Measurements from ENCODE around the gene CGGBP1.
A peak's percentile ranks its signal among the peaks of the same experiment; 100 is the strongest.

CGGBP1 gene, protein sequence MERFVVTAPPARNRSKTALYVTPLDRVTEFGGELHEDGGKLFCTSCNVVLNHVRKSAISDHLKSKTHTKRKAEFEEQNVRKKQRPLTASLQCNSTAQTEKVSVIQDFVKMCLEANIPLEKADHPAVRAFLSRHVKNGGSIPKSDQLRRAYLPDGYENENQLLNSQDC

DNA sequence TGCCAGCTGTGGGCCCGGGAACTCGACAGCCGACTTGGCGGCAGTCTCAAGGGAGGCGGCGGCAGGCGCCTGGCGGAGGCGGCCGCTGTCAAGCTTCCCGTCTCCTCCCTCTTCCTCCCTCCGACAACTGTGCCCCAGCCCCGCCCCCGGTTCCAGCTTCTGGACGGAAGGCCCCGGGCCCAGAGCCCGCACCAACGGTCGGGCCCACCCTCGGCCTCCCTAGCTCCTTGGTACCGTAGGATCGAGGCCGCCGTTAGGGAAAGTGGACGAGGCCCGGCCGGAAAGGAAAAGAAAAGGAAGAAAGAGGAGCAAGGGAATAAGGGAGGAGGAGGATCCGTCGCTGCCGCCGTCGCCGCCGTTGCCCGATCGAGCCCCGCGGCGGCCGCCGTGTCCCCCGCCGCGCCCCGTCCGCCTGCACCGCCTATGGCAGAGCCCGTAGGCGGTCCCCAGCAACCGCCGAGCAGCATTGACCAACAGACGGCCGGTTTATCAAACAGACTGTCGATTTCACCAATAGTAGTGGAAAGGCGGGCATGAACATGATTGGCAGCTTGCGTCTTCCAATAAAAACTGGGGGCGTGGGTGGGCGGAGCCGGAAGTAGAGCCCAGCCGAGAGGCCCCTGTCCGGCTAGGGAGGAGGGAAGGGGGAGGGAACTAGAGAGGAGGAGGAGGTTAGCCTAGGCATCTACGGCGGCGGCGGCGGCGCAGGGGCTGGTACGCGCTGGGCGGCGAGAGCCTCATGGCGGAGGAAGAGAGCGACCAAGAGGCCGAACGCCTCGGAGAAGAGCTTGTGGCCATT, at the start of gene CGGBP1, which contains the start of gene ZNF654:
Gene CGGBP1, minus strand, starts transcription at position 425 of the 799 bp plus-strand sequence. CDS start 3,029 bp downstream, outside the sequence.
Gene ZNF654, plus strand, starts transcription at position 675 of the 799 bp plus-strand sequence. Its CDS starts 65 bp downstream, at position 740.
- DNase-seq, result peak; percentile 97

DNA sequence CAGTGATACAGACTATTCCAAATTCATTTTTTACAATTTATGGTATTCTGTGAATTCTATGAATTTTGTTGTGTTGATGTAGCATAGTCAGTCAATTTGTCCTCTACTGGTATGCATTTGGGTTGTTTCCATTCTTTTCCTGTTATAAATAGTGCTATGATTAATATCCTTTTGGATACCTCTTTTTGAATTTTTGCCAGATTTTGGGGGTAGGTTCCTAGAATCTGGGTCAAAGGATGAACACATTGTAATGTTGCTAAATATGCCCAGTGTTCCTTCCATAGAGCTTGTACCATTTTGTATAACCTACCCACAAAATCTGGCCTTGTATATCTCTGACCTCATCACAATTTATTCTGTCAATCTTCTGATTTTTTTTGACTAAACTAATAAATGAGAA, 46.5 kb upstream of the CGGBP1 start:
- no peak for DNase-seq

DNA sequence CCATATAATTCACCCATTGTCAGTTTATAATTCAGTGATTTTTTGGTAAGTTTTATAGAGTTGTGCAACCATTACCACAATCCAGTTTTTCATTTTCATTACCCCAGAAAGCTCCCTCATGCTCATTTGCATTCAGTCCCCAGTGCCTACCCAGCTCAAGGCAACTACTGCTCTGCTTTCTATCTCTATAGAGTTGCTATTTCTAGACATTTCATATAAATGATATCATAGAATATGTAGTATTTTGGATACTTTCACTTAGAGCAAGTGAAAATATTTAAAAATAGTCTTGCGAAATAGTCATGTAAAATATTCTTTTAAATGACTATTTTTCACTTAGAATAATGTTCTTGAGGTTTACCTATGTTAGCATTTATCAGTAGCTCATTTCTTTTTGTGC, 42.3 kb upstream of the CGGBP1 start:
- no peak for DNase-seq

DNA sequence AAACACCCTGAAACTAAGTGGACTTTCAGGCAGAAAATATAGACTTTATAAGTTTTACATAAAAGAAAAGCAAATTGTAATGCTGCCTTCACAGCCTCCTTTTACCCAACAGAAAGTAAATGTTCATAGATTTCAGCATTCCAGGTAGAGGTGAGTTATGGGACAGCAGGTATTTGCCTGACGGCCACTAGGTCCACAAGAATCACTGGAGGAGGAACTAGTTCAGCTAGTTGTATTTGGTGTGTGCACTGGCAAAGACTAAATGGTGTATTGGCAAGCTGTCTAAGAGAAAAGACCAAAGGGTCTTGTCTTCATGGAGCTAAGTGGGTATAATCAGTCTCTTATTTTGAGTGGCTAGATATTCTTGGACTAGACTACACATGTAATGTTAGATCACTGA, 34.5 kb upstream of the CGGBP1 start:
- no peak for DNase-seq

DNA sequence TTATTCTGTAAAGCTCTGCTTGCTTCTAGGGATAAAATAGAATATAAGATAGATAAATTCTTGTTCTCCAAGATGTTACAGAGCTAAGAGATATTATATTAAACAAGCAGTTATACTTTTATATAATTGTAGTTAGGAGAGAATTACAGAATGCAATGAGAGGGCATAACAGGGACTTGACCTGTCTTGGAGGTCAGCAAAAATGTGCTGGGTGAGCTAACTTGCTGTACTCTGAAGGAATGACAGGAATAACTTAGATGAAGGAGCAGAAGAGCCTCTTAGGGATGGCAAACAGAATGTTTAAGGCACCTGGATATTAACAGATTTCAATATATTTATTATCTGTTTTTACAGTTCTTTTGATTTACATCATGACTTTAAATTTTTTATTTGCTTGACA, 33.5 kb upstream of the CGGBP1 start:
- DNase-seq, result no peak

DNA sequence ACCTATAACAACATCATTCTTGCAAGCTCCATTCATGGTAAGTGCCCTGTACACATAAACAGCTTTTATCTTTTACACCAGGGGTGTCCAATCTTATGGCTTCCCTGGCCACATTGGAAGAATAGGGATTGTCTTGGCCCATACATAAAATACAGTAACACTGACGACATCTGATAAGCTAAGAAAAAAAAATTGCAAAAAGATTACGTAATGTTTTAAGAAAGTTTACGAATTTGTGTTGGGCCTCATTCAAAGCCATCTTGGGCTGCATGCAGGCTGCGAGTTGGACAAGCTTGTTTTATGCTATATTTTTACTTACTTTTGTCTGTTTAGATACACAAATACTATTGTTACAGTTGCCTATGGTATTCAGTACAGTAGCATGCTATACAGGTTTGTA, 31.9 kb upstream of the CGGBP1 start:
- no peak for DNase-seq

DNA sequence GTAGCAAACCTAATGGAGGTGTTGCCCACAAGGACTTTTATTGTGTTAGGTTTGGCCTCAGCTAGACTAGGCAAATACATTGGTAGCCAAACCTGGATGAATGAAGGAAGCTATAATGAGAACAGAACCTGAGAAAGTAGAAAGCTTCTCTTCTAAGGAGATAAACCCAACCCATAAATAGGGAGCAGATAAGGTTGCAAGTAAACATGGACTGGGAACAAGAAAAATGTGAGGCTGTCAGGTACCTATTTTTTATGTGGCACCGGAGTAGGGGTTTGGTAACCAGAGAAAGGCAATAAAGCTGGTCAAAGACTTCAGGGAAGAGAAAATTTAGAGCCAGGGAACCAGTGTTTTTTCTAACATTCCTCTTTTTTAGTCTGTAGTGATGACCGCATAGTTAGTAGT, 25.3 kb upstream of the CGGBP1 start:
- no peak for DNase-seq

DNA sequence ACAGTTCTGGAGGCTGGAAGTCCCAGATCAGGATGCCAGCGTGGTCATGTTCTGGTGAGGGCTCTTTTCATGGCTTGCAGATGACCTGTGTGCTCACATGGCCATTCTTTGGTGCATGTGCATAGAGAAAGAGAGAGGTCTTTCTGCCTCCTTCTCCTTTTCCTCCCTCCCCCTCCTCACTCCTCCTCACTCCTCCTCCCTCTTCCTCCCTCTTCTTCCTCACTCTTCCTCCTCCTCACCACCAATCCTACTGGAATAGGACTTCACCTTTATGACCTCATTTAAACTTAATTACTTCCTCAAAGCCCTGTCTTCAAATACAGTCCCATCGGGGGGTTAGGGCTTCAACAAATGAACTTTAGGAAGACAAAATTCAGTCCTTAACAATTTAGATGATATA, 24.0 kb upstream of the CGGBP1 start:
- no peak for DNase-seq

DNA sequence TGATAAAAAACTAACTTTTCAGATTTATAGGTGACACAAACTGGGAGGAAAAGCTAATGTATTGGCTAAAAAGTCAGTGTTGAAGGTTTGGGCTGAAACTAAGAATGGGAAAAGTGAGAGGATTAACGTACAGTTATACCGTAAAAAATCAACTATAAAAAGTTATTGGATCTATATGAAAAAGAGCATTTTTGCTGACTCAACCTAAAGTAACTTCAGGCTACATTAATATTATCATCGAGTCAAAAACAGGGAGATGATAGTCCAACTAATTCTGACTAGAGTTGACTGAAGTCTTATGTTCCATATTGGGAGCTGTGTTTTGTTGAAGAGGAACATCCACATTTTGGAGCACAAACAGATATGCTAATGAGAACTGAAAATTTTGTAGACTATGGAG, 20.1 kb upstream of the CGGBP1 start:
- no peak for DNase-seq

DNA sequence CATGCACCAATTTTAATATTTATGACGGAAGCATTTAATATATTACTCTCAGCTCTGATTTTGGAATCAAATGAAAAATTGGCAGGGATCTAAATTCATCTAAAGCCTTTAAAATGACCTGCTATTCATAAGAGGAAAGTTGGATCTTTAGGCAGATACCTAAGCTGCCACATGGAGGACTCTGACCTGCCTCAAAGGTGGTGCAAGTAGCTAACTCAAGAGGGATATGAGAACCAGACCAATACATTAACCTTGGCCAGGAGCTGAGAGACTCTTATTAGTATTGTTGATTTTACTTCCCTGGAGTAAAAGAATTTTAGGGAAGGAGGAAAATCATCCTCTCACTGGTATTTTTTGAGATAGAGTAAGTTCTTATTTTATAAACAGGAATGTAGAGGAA, 17.9 kb upstream of the CGGBP1 start:
- no peak for DNase-seq

DNA sequence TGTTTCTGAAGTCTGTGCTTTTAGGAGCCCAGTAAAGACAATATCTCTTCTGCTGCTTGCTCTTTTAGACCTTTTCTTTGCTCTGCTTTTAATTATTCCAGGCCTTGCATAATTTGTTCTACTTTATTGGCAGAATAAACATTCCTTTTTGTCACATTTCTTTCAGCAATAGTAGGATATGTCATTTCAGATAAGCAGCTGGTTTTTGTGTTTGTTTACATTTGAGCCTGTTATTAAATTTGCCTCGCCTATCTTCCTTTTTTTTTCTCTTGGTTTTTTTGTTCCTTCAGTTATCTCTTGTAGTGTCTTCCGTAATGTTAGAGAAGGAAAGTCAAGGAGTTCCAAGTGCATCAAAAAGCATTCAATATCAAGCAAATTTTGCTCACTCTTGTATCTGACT, 16.7 kb upstream of the CGGBP1 start:
- no peak for DNase-seq

DNA sequence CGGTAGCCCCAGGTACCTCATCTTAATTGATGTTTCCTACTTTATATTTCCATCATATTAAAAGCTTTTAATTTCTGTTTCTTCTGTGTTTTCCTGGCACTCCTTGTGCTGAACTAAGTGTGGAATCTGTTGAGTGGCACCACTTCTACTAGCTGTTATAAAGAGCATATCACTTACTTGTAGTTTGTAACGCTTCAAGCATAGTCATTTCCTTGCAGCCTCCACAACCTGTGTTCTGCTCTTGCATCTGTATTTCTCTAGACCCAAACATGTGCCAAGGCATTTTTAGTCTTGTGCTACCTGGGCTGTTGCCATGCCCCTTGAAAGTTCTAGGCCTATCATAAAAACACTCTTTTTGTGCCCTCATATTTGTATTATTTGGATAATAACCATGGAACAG, 16.3 kb upstream of the CGGBP1 start:
- no peak for DNase-seq

DNA sequence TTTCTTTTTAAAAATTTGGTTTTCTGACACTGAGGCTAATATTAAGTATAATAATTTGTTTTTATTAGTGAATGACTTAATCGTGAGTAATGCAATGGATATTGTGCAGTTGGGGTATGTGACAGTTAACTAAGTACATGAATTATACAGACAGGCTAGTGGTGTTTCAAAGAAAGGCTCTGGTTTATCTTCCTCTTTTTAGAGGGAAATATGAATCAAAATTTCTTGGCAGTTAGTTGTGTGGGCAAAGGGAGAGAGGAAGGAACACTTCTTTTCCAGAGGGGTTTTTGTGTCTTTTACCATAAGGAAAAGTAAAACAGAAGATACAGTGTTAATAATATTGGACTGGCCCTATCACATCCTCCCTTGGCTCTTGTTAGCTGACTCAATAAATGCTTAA, 2.9 kb upstream of the CGGBP1 start:
- DNase-seq, result no peak

DNA sequence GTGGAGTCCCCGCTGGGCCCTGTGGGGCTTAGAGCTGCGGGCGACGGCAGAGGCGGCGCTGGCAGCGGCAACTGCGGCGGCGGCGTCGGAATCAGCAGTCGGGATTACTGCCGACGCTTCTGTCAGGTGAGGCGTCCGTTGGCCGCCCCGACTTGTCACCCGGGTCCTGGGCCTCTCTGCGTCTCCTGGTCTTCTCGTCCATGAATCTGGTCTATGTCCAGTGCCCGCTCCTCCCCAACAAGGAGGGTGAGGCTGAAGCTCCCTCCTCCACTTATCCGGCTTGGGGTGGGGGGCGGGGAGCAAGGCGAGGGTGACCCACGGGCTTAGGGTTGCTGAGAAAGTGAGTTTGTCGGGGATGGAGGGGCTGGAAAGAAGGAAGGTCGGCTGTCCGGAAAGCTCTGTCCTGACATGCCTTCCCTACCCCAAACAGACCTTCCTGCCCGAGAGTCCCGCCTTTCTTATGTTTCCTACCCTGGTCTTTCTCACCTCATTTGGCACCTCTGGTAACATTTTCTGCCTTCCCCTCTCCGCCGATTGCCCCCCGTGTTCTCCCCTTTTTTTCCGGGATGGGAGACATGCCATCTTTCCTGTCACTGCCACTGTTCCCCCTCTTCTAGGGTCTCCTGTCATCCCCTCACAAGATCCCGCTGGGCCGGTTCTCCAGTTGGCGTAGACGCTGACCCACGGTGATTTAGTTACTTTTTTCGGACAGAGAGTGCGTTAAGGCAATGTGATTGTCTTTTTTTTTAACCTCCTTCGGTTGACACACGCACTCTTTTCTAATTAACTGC, 770 bp upstream of the CGGBP1 start:
- no peak for DNase-seq

DNA sequence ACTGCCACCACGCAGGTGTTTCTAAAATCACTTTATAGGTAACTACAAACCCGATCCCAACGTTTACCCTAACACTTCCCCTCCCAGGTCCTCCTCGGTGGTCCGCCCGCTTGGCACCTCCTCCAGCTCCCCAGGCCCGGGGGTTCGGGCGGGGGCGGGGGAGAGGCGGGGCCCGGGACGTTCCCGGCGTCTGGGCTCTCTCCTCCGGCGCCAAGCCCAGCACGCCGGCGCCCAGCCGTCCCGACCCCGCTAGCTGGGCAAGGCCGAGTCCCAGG, 562 bp downstream of the CGGBP1 start:
- no peak for DNase-seq

DNA sequence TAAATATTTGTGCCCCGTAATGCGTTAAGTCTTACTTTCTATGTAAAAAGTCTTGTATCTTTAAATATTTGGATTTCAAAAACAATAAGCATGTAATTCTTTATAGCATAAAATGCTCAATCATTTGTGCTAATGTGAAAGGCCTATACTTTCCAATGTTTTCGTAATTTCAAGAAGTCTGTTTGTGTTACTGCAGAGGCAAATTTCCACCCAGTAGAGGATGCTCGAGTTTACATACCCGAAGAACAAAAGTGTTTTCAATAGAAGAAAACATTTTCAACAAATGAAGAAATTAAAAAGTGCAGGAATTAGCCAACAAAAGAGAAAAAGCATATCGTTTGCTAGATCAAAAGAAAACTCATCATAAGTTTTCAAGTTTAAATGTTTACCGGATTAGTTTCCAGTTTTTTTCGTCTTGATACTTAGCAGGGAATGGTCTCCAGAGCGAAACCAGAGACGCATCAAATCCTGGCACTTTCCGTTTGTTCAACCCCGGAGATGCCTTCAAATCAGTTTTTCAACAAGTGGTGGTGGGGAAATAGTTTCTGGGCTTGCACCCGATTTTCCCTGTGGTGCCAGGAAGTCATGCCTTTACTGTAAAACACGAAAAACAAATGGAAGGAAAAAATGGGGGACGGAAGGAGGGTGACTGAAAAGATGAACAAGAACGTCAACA, 1.0 kb downstream of the CGGBP1 start:
- DNase-seq, result no peak

DNA sequence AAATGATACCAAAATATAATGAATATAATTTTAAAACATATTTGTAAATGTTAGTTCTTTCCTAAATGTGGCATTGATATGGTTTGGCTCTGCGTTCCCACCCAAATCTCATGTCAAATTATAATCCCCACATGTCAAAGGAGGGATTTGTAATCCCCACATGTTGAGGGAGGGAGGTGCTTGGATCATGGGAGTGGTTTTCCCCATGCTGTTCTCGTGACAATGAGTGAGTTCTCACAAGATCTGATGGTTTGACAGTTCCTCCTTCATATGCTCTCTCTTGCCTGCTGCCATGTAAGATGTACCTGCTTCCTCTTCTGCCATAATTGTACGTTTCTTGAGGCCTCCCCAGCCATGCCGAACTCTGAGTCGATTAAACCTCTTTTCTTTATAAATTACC, 12.0 kb downstream of the CGGBP1 start:
- no peak for DNase-seq

DNA sequence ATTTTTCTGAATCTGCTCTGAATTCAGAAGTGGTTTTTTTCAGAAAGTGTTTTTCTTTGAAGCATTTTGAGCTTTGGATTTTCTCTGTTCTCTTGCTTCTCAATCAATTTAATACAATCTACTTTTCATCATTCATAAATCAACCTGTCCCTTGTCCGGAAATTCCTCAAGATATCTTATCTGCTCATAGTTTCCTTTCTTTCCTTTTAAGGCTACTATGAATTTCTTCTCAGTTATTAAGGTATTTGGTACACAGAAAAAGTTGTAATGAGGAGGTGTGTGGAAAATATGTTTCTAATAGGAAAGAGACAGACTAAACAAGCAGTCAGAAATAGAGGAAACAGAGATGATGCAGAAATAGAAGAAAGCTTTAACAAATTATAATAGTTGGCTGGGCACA, 14.4 kb downstream of the CGGBP1 start:
- no peak for DNase-seq

DNA sequence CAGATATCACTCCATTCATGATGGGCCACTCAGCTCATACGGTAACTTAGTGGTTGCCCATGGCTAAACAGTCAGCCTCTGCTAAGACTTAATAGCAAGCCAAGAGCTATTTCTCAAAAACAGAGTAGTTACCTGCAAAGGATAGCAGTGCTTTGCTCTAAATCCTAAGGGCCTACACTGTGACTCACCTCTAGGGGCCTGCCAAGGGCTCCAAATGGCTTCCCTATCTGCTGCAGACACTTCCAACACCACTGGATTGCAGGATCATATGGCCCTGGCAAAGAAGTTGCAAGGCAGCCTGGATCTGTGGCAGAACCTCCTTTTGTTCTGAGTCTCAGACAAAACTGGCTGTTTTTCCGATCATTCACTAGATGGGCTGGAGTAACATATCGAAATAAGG, 17.8 kb downstream of the CGGBP1 start:
- no peak for DNase-seq

DNA sequence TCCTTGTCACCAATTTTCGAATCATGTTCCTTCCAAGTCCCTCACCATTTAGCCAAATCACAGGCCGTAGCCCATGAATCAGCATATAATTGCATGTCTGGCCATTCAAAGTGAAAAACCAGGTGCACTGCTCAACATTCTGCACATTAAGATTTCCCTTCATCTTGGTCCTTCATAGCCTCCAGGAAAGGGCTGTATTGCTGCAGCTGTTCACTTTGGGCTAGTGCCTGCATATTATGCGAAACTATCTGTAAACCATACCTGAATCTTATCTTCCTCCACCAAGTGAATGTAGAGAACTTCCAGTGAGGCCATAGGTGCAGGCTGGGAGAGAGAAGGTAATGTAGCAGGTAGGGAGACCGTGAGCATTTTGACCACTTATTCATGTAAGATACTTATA, 18.3 kb downstream of the CGGBP1 start:
- no peak for DNase-seq

DNA sequence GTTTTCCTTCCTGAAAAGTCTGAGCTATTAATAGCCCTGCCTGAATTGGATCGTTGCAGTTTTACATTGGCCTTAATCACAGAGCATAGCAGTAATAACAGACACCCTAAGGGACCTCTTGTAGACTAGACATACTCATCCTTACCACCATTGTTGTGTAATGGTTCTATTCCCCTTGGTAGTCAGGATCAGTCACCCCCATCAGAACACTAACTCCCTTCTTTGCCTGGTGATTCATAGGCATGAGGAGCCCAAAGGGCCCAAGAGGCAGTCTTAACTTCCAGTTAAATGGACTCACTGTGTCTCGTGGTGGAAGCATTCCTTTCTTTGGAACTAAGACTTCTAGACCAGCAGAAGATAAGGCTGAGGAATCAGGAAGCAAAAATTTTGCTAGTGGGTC, 20.2 kb downstream of the CGGBP1 start:
- no peak for DNase-seq

DNA sequence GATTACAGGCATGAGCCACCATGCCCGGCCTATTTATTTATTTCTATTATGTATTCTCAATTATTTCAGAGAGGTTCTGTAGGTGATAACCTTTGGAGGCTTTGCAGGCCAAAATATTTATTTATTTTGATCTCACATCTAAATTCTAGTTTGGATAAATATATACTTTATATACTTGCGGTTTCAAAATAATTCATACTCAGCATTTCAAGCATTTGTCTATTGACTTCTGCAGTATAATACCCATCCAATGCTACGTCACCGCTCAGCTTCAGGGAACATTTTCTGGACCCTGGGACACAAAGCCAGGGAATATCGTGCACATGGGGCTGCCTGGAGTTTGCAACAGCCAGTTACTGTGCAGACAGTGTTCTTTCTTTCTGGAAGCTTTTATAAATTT, 22.6 kb downstream of the CGGBP1 start:
- DNase-seq, result no peak

DNA sequence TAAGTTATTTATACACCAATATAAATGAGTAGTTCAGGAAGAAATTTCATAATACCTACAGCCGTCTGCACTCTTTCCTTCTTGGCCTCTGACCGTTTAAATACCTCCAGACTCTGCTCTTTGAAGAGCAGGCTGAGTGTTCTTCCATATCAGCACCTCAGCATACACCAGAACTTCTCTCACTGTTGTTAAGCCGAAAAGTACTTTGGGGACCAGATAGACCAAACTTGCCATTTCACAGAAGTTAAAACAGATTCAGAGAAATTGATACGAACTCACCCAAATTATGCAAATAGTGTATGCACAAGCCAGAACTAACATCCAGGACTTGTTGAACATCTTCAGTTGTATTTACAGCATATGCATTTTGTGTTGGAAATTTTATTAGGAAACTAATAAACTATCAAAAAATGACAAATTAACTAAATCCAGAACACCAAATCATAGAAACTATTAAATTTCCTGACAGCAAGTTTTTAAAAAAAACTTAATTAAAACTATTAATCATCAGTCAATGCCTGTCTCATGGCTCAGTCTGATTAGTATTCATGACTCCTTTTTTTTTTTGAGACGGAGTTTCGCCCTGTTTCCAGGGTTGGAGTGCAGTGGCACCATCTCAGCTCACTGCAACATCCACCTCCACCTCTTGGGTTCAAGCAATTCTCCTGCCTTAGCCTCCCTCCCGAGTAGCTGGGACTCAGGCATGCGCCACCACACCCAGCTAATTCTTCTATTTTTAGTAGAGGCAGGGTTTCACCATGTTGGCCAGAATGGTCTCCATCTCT, 24.1 kb downstream of the CGGBP1 start:
- DNase-seq, result no peak
